Stimulated activated CD8-positive, alpha-beta memory T cell treated with anti-CD3 and anti-CD28 coated beads, Interleukin-4, amount 100 ng/mL, for 4 hours (primary cell): ENCODE results near the gene OTP.

ENCODE experiments used
- DNase-seq, 2 donors: peaks; one replicate each; pipeline ENCODE4 v3.0.0-alpha.2; 2020; ENCODE audit warnings: low read depth in 2 of 2, low spot score in 1 of 2

Gene OTP

GRCh38 chr5:77640589-77641396 is 2.3 kb upstream of the OTP start:
- DNase-seq: no peak

GRCh38 chr5:77638763-77639671 is 504 bp upstream of the OTP start:
- DNase-seq: no peak

- DNase-seq: no peak
Measured at GRCh38 chr5:77637170-77637997, 1.1 kb downstream of the OTP start.

- DNase-seq: no peak
Measured at GRCh38 chr5:77636641-77637169, 1.8 kb downstream of the OTP start.

- no peak for DNase-seq
Measured at GRCh38 chr5:77635917-77636640, 2.4 kb downstream of the OTP start.

- DNase-seq: no peak
Measured at GRCh38 chr5:77635067-77635916, 3.2 kb downstream of the OTP start.

- DNase-seq: no peak
Measured at GRCh38 chr5:77633709-77634108, 4.8 kb downstream of the OTP start.

- DNase-seq: no peak
Measured at GRCh38 chr5:77633207-77633675, 5.3 kb downstream of the OTP start.

GRCh38 chr5:77632526-77633206 is 5.8 kb downstream of the OTP start:
- DNase-seq: no peak

GRCh38 chr5:77630114-77630680 is 8.3 kb downstream of the OTP start:
- DNase-seq: no peak

- DNase-seq: no peak
Measured at GRCh38 chr5:77629509-77630113, 8.9 kb downstream of the OTP start.

GRCh38 chr5:77628840-77629508 is 9.5 kb downstream of the OTP start:
- DNase-seq: no peak

- no peak for DNase-seq
Measured at GRCh38 chr5:77627869-77628674, 10.4 kb downstream of the OTP start.

GRCh38 chr5:77623203-77623740 is 15.2 kb downstream of the OTP start:
- DNase-seq: no peak

GRCh38 chr5:77621440-77621839 is 17.1 kb downstream of the OTP start:
- no peak for DNase-seq

GRCh38 chr5:77620405-77620804 is 18.1 kb downstream of the OTP start:
- no peak for DNase-seq
